ENCODE measurements around the gene FAM180B. TPM values are rescaled to one million over a fixed set of nuclear protein-coding genes. Genes with fewer than 3 reads are reported as not detected.

FAM180B gene
- total and polyA plus RNA-seq, 2 of the 4 experiments (the other 2 are of a cell fraction): not detected

- Histone ChIP-seq H3K4me2 (ENCODE audit: low read depth, low read length) (no peak overlapping the region), H3K36me3 (ENCODE audit: control insufficient read depth, insufficient read depth, low read length) (peaks cover 6% of the 10 kb centered on the region), H4K8ac (ENCODE audit: low read depth in 2 of 2, low read length in 2 of 2) (no peak overlapping the region), H3K4ac (ENCODE audit: low read depth, low read length) (no peak overlapping the region), H2AK9ac (replicated peaks; ENCODE audit: low read depth, low read length, poor library complexity) (no peak overlapping the region), H3K9ac (ENCODE audit: low read depth, low read length) (no peak overlapping the region), H3K18ac (ENCODE audit: low read depth, low read length) (no peak overlapping the region), H3K23ac (ENCODE audit: low read depth, low read length) (no peak overlapping the region), H4K5ac (ENCODE audit: low read depth, low read length) (no peak overlapping the region), H3K14ac (replicated peaks; ENCODE audit: low read depth, low read length) (no peak overlapping the region), H2BK20ac (ENCODE audit: low read depth, low read length) (no peak overlapping the region), H4K91ac (ENCODE audit: insufficient read depth, low read depth, low read length) (no peak overlapping the region), H3K4me1 (ENCODE audit: control insufficient read depth, insufficient read depth, low read length) (peaks cover 4% of the 10 kb centered on the region), H3K9me3 (ENCODE audit: control insufficient read depth, insufficient read depth, low read length) (no peaks in the 10 kb centered on the region), H3K79me1 (ENCODE audit: low read depth in 1 of 2, low read length in 2 of 2) (peaks cover 0 to 6% of the 10 kb centered on the region in 2 experiments; a peak in 1 of 4 replicates), H4K20me1 (ENCODE audit: insufficient read depth, low read length) (peaks cover 9% of the 10 kb centered on the region), H3K56ac (ENCODE audit: extremely low read depth, insufficient read depth, low read length) (no peak overlapping the region), H2BK120ac (ENCODE audit: low read depth, low read length) (no peak overlapping the region), H3K4me3 (ENCODE audit: insufficient read depth, low read depth, low read length) (no peak overlapping the region), H2BK15ac (ENCODE audit: low read depth, low read length) (no peak overlapping the region), H3K27me3 (ENCODE audit: control insufficient read depth, insufficient read depth, low read length) (no peaks in the 10 kb centered on the region), H2AK5ac (ENCODE audit: low read depth, low read length) (no peak overlapping the region), H2AFZ (replicated peaks; ENCODE audit: low read length, poor library complexity) (no peak overlapping the region), H3K9me1 (ENCODE audit: insufficient read depth, low read length) (no peaks in the 10 kb centered on the region), H2BK5ac (ENCODE audit: low read depth, low read length, poor library complexity, severe bottlenecking) (no peak overlapping the region), H3K27ac (ENCODE audit: insufficient read depth, low read length) (no peak overlapping the region)
- CTCF ChIA-PET: no interaction called here
- no peak for TF ChIP-seq CHD1 (IDR thresholded peaks at IDR 0.05; ENCODE audit: low read depth, low read length)
- no peak for TF ChIP-seq RFX5 (IDR thresholded peaks at IDR 0.05; ENCODE audit: low read depth, low read length)
- no peak for TF ChIP-seq RCOR1 (IDR thresholded peaks at IDR 0.05; ENCODE audit: insufficient replicate concordance, low read length)
- no peak for TF ChIP-seq CTCF (conservative IDR thresholded peaks at IDR 0.05; ENCODE audit: low read depth, low read length)
- no peak for TF ChIP-seq POLR2A (IDR thresholded peaks at IDR 0.05; ENCODE audit: low read depth, low read length)
- no peak for TF ChIP-seq USF2 (IDR thresholded peaks at IDR 0.05; ENCODE audit: low read depth, low read length)
- TF ChIP-seq MAFK (IDR thresholded peaks at IDR 0.05; ENCODE audit: low read depth, low read length): no peak
- TF ChIP-seq MXI1 (IDR thresholded peaks at IDR 0.05; ENCODE audit: borderline replicate concordance, low read depth, low read length): no peak
- TF ChIP-seq MAZ (IDR thresholded peaks at IDR 0.05; ENCODE audit: borderline replicate concordance, low read depth, low read length): no peak
- TF ChIP-seq CEBPB (IDR thresholded peaks at IDR 0.05; ENCODE audit: low read depth, low read length): no peak
- TF ChIP-seq ELK1 (IDR thresholded peaks at IDR 0.05; ENCODE audit: borderline replicate concordance, low read depth, low read length): no peak
- TF ChIP-seq FOS (IDR thresholded peaks at IDR 0.05; ENCODE audit: low read depth, low read length): no peak
- TF ChIP-seq NFE2L2 (IDR thresholded peaks at IDR 0.05; ENCODE audit: low read depth, low read length): no peak
- TF ChIP-seq RAD21 (IDR thresholded peaks at IDR 0.05; ENCODE audit: low read length): no peak
- TF ChIP-seq SMC3 (IDR thresholded peaks at IDR 0.05; ENCODE audit: low read depth, low read length): no peak
- no peak for TF ChIP-seq BHLHE40 (IDR thresholded peaks at IDR 0.05; ENCODE audit: low read depth, low read length)
- dilution Hi-C loops (cut with HindIII; ENCODE audit: low sequenced_read_pairs, unreplicated experiment) (no loop called here), in situ Hi-C loops (cut with MboI; ENCODE audit: low sequenced_read_pairs) (loop anchor here (10.0 kb wide), 1 partner anchor 130 kb away; no protein-coding TSS in a partner anchor), intact Hi-C loops (cut with micrococcal nuclease) (loop anchor here (5.0 kb wide), 1 partner anchor 208 kb away; the partner anchor contains the start of gene SLC39A13)
- BruUV-seq (replicated peaks): no TSS peak
- POLR2A ChIA-PET (ENCODE audit: unreplicated experiment): no interaction called here
- no peak for DNase-seq
- ATAC-seq (ENCODE audit: low read depth): no peak
Observed at GRCh38 chr11:47615249-47615648, 28.8 kb downstream of the FAM180B start.
